Measurements from ENCODE around the gene SLC39A11.

SLC39A11 gene

DNA sequence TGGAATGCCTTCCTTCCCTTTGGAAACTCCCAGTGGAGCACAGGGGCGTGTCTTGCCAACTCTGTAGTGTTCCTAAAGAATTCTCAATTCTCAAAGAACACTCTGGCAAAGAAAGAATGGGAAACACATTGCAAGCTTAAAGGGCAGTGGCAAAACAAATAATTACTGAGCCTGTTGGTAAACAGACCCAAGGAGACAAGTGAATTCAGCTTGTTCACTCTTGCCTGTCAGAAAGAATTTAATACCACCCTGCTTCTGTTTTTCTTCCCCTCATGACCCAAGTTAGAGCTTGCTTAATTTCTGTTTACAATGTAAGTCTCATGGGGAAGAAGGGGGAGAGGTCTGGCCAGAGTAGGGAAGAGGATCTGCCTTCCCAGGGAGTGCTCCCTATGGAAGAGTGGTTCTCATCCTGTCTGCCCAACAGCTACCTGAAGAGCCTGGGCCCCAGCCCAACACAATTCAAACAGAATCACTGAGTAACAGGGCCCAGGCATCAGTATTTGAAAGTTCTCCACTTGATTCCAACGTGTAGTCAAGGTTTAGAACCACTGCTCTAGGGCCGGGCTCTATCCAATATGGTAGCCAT is 386.0 kb downstream of the SLC39A11 start:
- Histone ChIP-seq H3K9ac (ENCODE audit: low read length in 5 of 5) (no peak overlapping the region), H3K27me3 (ENCODE audit: control insufficient read depth in 5 of 5, insufficient read depth in 4 of 5, low read length in 5 of 5) (no peaks in the 10 kb centered on the region), H3K36me3 (ENCODE audit: control insufficient read depth in 5 of 5, insufficient read depth in 5 of 5, low read length in 5 of 5) (peaks cover 0 to 4% (median 0%) of the 10 kb centered on the region in 5 donors), H3K4me3 (ENCODE audit: low read depth in 1 of 5, low read length in 5 of 5) (no peak overlapping the region), H3K9me3 (ENCODE audit: control insufficient read depth in 5 of 5, low read length in 5 of 5) (peaks cover 3 to 17% (median 14%) of the 10 kb centered on the region in 5 donors), H3K27ac (ENCODE audit: low read depth, low read length) (no peak overlapping the region), H3K4me1 (ENCODE audit: control insufficient read depth in 5 of 5, insufficient read depth in 5 of 5, low read length in 5 of 5) (peaks cover 0 to 5% (median 3%) of the 10 kb centered on the region in 5 donors)

DNA sequence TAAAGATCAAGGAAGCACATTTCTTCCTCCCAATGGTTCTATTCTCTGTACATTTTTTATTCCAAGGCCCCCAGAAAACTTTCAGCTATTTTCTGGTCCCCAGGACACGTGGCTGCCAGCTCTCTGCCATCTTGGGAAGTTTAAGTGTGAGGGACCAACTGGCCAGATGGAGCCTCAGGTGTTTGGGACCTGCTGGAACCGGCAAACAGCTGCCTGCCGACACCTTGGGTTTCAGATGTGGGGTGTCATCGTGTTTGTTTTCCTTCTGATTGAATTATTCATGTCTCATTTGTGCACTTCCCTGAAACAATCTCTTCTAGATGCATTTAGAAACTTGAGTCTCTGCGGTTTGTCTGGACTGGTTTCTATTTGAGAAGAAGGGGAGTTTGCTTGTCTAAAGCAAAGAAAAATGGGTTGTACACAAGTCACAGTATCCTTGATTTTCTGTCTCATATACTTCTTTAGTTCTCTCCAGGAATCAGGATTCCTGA is 386.5 kb downstream of the SLC39A11 start:
- Histone ChIP-seq H3K9ac (ENCODE audit: low read length in 5 of 5) (no peak overlapping the region), H3K4me1 (ENCODE audit: control insufficient read depth in 5 of 5, insufficient read depth in 5 of 5, low read length in 5 of 5) (peaks cover 0 to 5% (median 3%) of the 10 kb centered on the region in 5 donors), H3K27me3 (ENCODE audit: control insufficient read depth in 5 of 5, insufficient read depth in 4 of 5, low read length in 5 of 5) (no peaks in the 10 kb centered on the region), H3K4me3 (ENCODE audit: low read depth in 1 of 5, low read length in 5 of 5) (no peak overlapping the region), H3K9me3 (ENCODE audit: control insufficient read depth in 5 of 5, low read length in 5 of 5) (peaks cover 0 to 12% (median 8%) of the 10 kb centered on the region in 5 donors), H3K27ac (ENCODE audit: low read depth, low read length) (no peak overlapping the region), H3K36me3 (ENCODE audit: control insufficient read depth in 5 of 5, insufficient read depth in 5 of 5, low read length in 5 of 5) (peaks cover 0 to 4% (median 0%) of the 10 kb centered on the region in 5 donors)

DNA sequence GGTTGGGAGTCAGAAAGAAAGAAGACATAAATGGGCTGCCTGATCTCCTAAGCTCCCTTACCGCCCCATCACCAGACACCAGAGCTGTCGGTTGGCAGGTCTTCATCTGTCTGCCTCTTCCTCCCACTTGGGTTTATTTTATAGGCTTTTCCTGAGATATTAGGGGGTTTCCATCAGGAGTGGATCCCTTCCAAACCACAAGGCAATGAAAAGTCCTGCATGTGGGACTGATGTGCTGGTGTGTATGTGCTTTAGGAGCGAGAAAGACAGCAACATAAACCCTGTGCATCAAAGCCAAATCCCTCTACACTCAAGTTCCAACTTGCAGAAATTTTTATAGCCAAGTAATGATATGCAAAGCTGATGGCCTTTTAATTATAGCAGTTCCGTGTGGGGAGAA is 389.5 kb downstream of the SLC39A11 start:
- H3K9me3 ChIP-seq (ENCODE audit: control insufficient read depth in 5 of 5, low read length in 5 of 5): peaks cover 0 to 3% (median 0%) of the 10 kb centered on the region in 5 donors
- no peaks in the 10 kb centered on the region for H3K36me3 ChIP-seq (ENCODE audit: control insufficient read depth in 5 of 5, insufficient read depth in 5 of 5, low read length in 5 of 5)
- no peak overlapping the region for H3K27ac ChIP-seq (ENCODE audit: low read depth, low read length)
- H3K9ac ChIP-seq (ENCODE audit: low read length in 5 of 5): no peak overlapping the region
- H3K27me3 ChIP-seq (ENCODE audit: control insufficient read depth in 5 of 5, insufficient read depth in 4 of 5, low read length in 5 of 5): no peaks in the 10 kb centered on the region
- H3K4me1 ChIP-seq (ENCODE audit: control insufficient read depth in 5 of 5, insufficient read depth in 5 of 5, low read length in 5 of 5): peaks cover 0 to 12% (median 6%) of the 10 kb centered on the region in 5 donors
- H3K4me3 ChIP-seq (ENCODE audit: low read depth in 1 of 5, low read length in 5 of 5): no peak overlapping the region

DNA sequence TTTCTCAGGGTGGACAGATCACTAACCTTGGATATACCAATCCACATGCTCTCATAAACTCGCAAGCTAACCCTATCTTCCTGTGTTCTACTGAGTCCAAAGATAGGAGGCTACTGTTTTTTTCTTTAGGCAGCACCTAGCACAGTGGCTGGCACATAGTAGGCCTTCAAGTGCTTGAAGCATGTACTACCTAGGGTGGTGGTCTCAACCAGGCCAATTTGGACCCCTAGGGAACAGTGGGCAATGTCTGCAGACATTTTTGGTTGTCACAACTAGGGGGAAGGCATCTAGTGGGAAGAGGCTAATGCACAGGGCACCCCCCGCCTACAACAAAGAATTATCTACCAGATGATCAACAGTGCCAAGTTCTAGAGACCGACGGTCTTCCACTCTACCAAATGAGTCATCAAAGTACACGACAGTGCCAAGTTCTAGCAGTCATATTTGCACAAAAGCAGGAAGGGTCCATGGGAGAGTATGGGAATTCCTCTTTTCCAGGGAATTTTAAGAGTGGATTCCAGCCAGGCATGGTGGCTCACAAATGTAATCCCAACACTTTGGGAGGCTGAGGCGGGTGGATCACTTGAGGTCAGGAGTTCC is 390.3 kb downstream of the SLC39A11 start:
- Histone ChIP-seq H3K36me3 (ENCODE audit: control insufficient read depth in 5 of 5, insufficient read depth in 5 of 5, low read length in 5 of 5) (no peaks in the 10 kb centered on the region), H3K9me3 (ENCODE audit: control insufficient read depth in 5 of 5, low read length in 5 of 5) (no peaks in the 10 kb centered on the region), H3K27ac (ENCODE audit: low read depth, low read length) (no peak overlapping the region), H3K9ac (ENCODE audit: low read length in 5 of 5) (no peak overlapping the region), H3K4me3 (ENCODE audit: low read depth in 1 of 5, low read length in 5 of 5) (no peak overlapping the region), H3K4me1 (ENCODE audit: control insufficient read depth in 5 of 5, insufficient read depth in 5 of 5, low read length in 5 of 5) (peaks cover 0 to 12% (median 6%) of the 10 kb centered on the region in 5 donors), H3K27me3 (ENCODE audit: control insufficient read depth in 5 of 5, insufficient read depth in 4 of 5, low read length in 5 of 5) (no peaks in the 10 kb centered on the region)

DNA sequence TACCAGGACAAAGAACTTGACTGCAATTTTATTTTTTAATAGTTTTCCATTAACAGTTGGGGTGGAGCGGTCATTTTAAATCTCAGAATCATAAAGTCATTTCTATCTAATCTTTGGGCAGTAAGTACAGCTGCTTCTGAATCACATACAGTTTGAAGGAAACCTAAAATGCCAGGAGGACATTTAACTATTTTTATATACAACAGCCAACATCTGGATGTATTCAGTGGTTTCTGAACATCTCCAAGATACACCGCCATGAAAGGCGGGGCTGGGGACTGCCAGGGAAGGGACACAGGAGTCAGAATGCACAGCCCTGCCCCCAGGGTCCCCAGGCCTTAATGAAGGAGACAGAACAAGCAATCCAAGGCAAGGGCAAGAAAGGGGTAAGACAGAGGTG is 392.3 kb downstream of the SLC39A11 start:
- Histone ChIP-seq H3K27me3 (ENCODE audit: control insufficient read depth in 5 of 5, insufficient read depth in 4 of 5, low read length in 5 of 5) (no peaks in the 10 kb centered on the region), H3K9me3 (ENCODE audit: control insufficient read depth in 5 of 5, low read length in 5 of 5) (no peaks in the 10 kb centered on the region), H3K9ac (ENCODE audit: low read length in 5 of 5) (no peak overlapping the region), H3K27ac (ENCODE audit: low read depth, low read length) (no peak overlapping the region), H3K36me3 (ENCODE audit: control insufficient read depth in 5 of 5, insufficient read depth in 5 of 5, low read length in 5 of 5) (no peaks in the 10 kb centered on the region), H3K4me1 (ENCODE audit: control insufficient read depth in 5 of 5, insufficient read depth in 5 of 5, low read length in 5 of 5) (peaks cover 0 to 8% (median 4%) of the 10 kb centered on the region in 5 donors), H3K4me3 (ENCODE audit: low read depth in 1 of 5, low read length in 5 of 5) (no peak overlapping the region)

DNA sequence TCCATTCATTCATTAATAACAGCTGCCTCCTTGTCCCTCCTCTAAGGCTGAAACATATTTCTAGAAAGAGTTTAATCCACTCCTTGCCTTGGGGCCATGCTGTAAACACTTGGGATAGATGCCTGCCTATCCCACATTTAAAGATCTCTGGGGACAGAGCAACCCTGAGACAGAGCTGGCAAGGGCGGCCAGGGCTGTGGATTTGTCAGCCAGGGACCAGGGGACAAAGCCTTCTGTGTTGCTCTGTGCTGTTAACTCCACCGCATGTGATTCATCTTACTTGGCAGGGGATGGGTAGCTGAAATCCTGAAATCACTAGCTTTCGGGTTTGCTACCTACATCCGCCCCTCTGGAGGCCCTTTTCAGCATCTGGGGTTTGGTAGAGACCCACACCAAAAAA is 392.9 kb downstream of the SLC39A11 start:
- Histone ChIP-seq H3K9me3 (ENCODE audit: control insufficient read depth in 5 of 5, low read length in 5 of 5) (no peaks in the 10 kb centered on the region), H3K4me1 (ENCODE audit: control insufficient read depth in 5 of 5, insufficient read depth in 5 of 5, low read length in 5 of 5) (peaks cover 0 to 8% (median 4%) of the 10 kb centered on the region in 5 donors), H3K36me3 (ENCODE audit: control insufficient read depth in 5 of 5, insufficient read depth in 5 of 5, low read length in 5 of 5) (no peaks in the 10 kb centered on the region), H3K27ac (ENCODE audit: low read depth, low read length) (no peak overlapping the region), H3K9ac (ENCODE audit: low read length in 5 of 5) (no peak overlapping the region), H3K27me3 (ENCODE audit: control insufficient read depth in 5 of 5, insufficient read depth in 4 of 5, low read length in 5 of 5) (no peaks in the 10 kb centered on the region), H3K4me3 (ENCODE audit: low read depth in 1 of 5, low read length in 5 of 5) (no peak overlapping the region)

DNA sequence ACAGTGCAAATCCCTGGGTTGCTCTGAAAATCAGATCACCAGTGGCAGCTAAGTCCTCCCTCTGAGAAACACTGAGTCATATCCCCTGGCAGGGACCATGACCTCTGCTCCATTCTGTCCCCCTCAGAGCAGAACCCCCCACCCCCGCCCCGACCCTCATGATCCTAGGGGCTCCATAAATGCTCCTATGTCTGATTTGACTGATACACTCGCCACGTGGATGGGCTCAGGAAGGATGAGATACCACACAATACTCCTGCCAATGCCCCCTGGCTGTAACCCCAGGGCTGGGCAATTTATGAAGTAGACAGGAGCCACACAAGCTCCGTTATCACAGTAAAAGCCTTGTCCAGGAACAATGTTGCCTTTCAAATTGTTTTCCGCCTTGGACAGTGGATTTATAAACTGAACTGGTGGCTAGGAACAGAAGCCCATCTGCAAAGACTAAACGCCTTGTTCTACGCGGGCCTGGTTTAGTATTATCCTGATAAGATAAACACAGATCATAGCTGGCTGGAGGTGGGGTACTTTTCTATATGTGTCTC is 394.8 kb downstream of the SLC39A11 start:
- no peaks in the 10 kb centered on the region for H3K36me3 ChIP-seq (ENCODE audit: control insufficient read depth in 5 of 5, insufficient read depth in 5 of 5, low read length in 5 of 5)
- H3K4me1 ChIP-seq (ENCODE audit: control insufficient read depth in 5 of 5, insufficient read depth in 5 of 5, low read length in 5 of 5): peaks cover 0 to 8% (median 4%) of the 10 kb centered on the region in 5 donors
- no peak overlapping the region for H3K27ac ChIP-seq (ENCODE audit: low read depth, low read length)
- H3K27me3 ChIP-seq (ENCODE audit: control insufficient read depth in 5 of 5, insufficient read depth in 4 of 5, low read length in 5 of 5): no peaks in the 10 kb centered on the region
- H3K4me3 ChIP-seq (ENCODE audit: low read depth in 1 of 5, low read length in 5 of 5): no peak overlapping the region
- no peaks in the 10 kb centered on the region for H3K9me3 ChIP-seq (ENCODE audit: control insufficient read depth in 5 of 5, low read length in 5 of 5)
- H3K9ac ChIP-seq (ENCODE audit: low read length in 5 of 5): no peak overlapping the region

DNA sequence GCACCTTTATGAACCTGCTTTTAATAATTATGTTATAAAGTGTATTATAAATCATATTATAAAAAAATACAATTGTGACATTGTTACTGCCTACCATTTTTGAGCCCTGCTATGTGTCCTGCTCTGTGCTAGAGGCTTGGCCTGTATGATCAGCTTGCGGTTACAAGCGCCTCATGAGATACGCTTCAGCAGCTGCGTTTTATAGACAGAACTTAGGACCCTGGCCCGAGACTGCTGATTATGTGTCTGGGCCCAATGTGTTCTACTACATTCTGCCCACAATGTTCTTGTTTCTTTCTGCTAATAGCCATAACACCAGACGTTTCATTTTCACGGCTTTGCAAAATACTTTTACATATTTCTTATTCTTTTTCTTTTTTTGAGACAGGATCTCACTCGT is 395.8 kb downstream of the SLC39A11 start:
- no peak overlapping the region for H3K27ac ChIP-seq (ENCODE audit: low read depth, low read length)
- no peak overlapping the region for H3K9ac ChIP-seq (ENCODE audit: low read length in 5 of 5)
- no peaks in the 10 kb centered on the region for H3K9me3 ChIP-seq (ENCODE audit: control insufficient read depth in 5 of 5, low read length in 5 of 5)
- peaks cover 0 to 8% (median 4%) of the 10 kb centered on the region in 5 donors for H3K4me1 ChIP-seq (ENCODE audit: control insufficient read depth in 5 of 5, insufficient read depth in 5 of 5, low read length in 5 of 5)
- no peaks in the 10 kb centered on the region for H3K27me3 ChIP-seq (ENCODE audit: control insufficient read depth in 5 of 5, insufficient read depth in 4 of 5, low read length in 5 of 5)
- H3K4me3 ChIP-seq (ENCODE audit: low read depth in 1 of 5, low read length in 5 of 5): no peak overlapping the region
- H3K36me3 ChIP-seq (ENCODE audit: control insufficient read depth in 5 of 5, insufficient read depth in 5 of 5, low read length in 5 of 5): no peaks in the 10 kb centered on the region

DNA sequence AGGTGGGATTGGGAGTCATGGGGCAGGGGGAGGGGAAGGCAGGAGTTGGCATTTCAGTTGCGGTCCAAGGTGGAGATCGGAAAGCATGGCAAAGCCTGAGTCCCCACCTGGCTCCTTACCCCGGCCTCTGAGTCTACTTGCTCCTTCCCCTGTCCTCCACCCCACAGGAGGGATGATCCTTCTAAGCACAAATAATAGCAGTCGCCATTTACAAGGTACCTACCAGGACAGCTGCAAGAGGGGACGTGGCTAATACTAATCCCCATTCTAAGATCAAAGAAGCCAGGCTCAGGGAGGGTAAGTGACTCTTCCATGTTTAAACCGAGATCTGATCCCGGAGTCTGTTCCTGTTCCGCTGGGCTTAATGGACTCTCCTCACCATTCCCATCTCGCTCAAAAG is 396.3 kb downstream of the SLC39A11 start:
- no peaks in the 10 kb centered on the region for H3K36me3 ChIP-seq (ENCODE audit: control insufficient read depth in 5 of 5, insufficient read depth in 5 of 5, low read length in 5 of 5)
- H3K27me3 ChIP-seq (ENCODE audit: control insufficient read depth in 5 of 5, insufficient read depth in 4 of 5, low read length in 5 of 5): no peaks in the 10 kb centered on the region
- no peak overlapping the region for H3K9ac ChIP-seq (ENCODE audit: low read length in 5 of 5)
- H3K4me3 ChIP-seq (ENCODE audit: low read depth in 1 of 5, low read length in 5 of 5): no peak overlapping the region
- H3K27ac ChIP-seq (ENCODE audit: low read depth, low read length): no peak overlapping the region
- peaks cover 0 to 8% (median 4%) of the 10 kb centered on the region in 5 donors for H3K4me1 ChIP-seq (ENCODE audit: control insufficient read depth in 5 of 5, insufficient read depth in 5 of 5, low read length in 5 of 5)
- no peaks in the 10 kb centered on the region for H3K9me3 ChIP-seq (ENCODE audit: control insufficient read depth in 5 of 5, low read length in 5 of 5)

DNA sequence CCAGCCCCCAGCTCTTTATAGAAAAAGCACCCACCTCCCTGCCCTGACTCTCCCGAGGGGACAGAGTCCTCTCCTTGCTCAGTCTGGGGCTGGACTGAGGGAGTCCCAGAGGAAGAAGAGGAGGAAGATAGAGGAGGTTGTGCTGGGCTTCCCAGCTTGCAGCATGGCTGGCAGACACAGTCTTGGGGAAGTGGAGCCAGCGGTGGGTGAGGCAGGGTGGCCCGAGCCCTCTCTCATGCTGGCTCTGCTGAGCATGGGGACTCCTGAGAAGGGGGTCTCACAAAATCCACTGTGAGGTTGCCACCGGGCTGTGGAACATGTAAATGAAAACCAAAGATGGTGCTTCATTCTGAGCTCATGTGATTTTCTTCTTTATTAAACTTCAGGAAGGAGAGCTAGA is 398.5 kb downstream of the SLC39A11 start:
- Histone ChIP-seq H3K36me3 (ENCODE audit: control insufficient read depth in 5 of 5, insufficient read depth in 5 of 5, low read length in 5 of 5) (peaks cover 0 to 4% (median 0%) of the 10 kb centered on the region in 5 donors), H3K9me3 (ENCODE audit: control insufficient read depth in 5 of 5, low read length in 5 of 5) (no peaks in the 10 kb centered on the region), H3K4me1 (ENCODE audit: control insufficient read depth in 5 of 5, insufficient read depth in 5 of 5, low read length in 5 of 5) (no peaks in the 10 kb centered on the region), H3K4me3 (ENCODE audit: low read depth in 1 of 5, low read length in 5 of 5) (no peak overlapping the region), H3K27me3 (ENCODE audit: control insufficient read depth in 5 of 5, insufficient read depth in 4 of 5, low read length in 5 of 5) (no peaks in the 10 kb centered on the region), H3K9ac (ENCODE audit: low read length in 5 of 5) (no peak overlapping the region), H3K27ac (ENCODE audit: low read depth, low read length) (no peak overlapping the region)

Data from subcutaneous abdominal adipose tissue (tissue), 5 donors.